AG09309 (cell line): ENCODE data around the gene ETNK2.

Source experiments
- DNase-seq: peaks from one replicate; pipeline ENCODE4 v3.0.0-alpha.2; 2010; ENCODE audit warnings: low read depth
- H3K4me3 ChIP-seq: 2 replicates; pipeline ENCODE4 v1.5.1; 2011; ENCODE audit warnings: mild to moderate bottlenecking, low read depth, low read length, moderate library complexity; ENCODE audit not compliant: control insufficient read depth
- CTCF ChIP-seq: IDR thresholded peaks from 2 replicates; pipeline ENCODE4 v1.5.1; 2011; ENCODE audit warnings: mild to moderate bottlenecking, low read depth, low read length, inconsistent platforms; ENCODE audit not compliant: insufficient read depth, control insufficient read depth; ENCODE audit errors: missing control alignments

The ETNK2 gene

DNA sequence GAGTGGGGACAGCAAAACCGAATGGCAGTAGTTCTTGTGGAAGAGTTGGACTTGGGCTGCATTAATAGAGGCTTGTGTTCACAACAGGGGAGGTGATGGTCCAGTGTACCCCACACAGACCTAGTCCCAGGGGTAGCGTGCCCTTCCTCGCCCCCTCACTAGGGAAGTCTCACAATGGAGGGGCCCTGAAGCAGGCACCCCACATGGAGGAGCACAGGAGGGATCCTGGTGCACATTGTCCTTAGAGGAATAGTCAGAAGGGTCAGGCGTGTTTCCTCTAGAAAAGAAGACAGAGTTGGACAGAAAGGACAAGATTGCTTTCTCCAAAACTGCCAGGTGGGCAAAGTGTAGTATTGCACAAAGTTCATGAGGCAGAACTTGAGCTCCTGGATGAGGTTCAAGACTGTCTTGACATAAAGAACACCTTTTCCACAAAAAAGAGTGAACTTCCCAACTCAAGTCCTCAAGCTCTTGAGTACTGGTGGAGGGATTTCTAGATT, 23.3 kb downstream of the ETNK2 start:
- no peak for TF ChIP-seq CTCF
- DNase-seq: no peak
- no peak overlapping the region for H3K4me3 ChIP-seq

GRCh38 chr1:204127597-204128242, 24.1 kb downstream of the ETNK2 start:
- peak; percentile 52 for DNase-seq
- peak; percentile 99 for TF ChIP-seq CTCF
- H3K4me3 ChIP-seq: no peak overlapping the region

DNA sequence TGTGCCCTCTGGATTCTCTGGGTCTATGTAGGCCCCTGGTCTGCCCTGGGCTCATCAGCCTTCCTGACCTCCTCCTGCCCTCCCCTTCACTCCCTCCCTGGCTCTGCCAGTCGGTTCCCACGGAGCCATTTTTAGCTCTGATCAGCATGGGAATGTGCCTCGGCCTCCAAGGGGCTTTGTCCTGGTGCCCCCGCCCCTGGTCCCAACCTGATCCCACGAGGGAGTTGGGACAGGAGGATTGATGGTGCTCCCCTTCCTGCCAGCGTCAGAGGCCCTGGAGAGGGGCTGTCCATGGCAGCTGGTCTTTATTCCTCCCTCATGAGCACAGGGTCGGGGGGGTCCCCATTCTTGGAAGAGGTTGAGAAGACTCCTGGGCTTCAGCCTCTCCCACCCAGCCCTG, 24.9 kb downstream of the ETNK2 start:
- DNase-seq: no peak
- no peak overlapping the region for H3K4me3 ChIP-seq
- TF ChIP-seq CTCF: no peak

DNA sequence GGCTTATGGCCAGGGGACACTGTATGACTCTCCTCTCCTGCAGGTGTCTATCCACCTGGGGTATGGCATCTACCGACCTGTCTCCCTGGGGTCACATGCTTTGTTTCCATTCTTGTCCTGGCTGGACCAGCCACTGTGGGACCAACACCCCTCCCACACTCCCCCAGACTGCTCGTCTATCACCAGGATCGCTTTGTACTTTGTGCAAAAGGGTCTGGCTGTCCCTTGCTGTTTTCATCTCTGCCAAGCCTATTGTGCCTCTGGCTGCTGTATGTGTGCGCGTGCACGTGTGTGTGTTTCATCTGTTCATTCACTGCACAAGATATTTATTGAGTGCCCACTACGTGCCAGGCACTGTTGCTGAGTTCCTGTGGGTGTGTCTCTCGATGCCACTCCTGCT, 25.5 kb downstream of the ETNK2 start:
- no peak for TF ChIP-seq CTCF
- H3K4me3 ChIP-seq: no peak overlapping the region
- no peak for DNase-seq

- no peak overlapping the region for H3K4me3 ChIP-seq
- DNase-seq: no peak
- TF ChIP-seq CTCF: no peak
Measured at GRCh38 chr1:204125759-204126351, 26.0 kb downstream of the ETNK2 start.

GRCh38 chr1:204124639-204125038, 27.2 kb downstream of the ETNK2 start:
- DNase-seq: no peak
- no peak for TF ChIP-seq CTCF
- no peak overlapping the region for H3K4me3 ChIP-seq
